DND-41 (cell line): ENCODE results near the gene SLC24A3.

Source experiments
- ATAC-seq: fragments of 200-7000 bp; cut with Tn5 transposase; 3 replicates; pipeline ENCODE4 v1.9.1; 2021; ENCODE audit warnings: low read depth; ENCODE audit not compliant: insufficient read depth
- DNase-seq: peaks from one replicate; pipeline ENCODE4 v3.0.0-alpha.2; 2020
- H2AFZ ChIP-seq: 2 replicates; pipeline ENCODE4 v1.6.0; 2012; ENCODE audit warnings: low read depth, low read length
- H3K27ac ChIP-seq: 2 replicates; pipeline ENCODE4 v1.5.1; 2012; ENCODE audit warnings: low read length, inconsistent platforms
- H3K27me3 ChIP-seq: fragments of 200-600 bp; sonication (generic); 2 replicates; pipeline ENCODE4 v1.6.0; 2012; ENCODE audit warnings: low read length, mild to moderate bottlenecking, inconsistent platforms; ENCODE audit not compliant: insufficient read depth, poor library complexity
- H3K36me3 ChIP-seq: 2 replicates; pipeline ENCODE4 v1.5.1; 2012; ENCODE audit warnings: low read length, inconsistent platforms; ENCODE audit not compliant: insufficient read depth
- H3K4me1 ChIP-seq: 2 replicates; pipeline ENCODE4 v1.5.1; 2012; ENCODE audit warnings: mild to moderate bottlenecking, low read length; ENCODE audit not compliant: insufficient read depth
- H3K4me2 ChIP-seq: 2 replicates; pipeline ENCODE4 v1.6.0; 2012; ENCODE audit warnings: mild to moderate bottlenecking, moderate library complexity, low read length, inconsistent platforms; ENCODE audit not compliant: insufficient read depth
- H3K4me3 ChIP-seq, 2 experiments: fragments of 200-600 bp in 1 of 2; shearing (Covaris generic) in 1 of 2; 2 replicates each; pipeline ENCODE4 v1.5.1; 2012 to 2016; ENCODE audit warnings: inconsistent platforms in 2 of 2, low read length in 2 of 2, mild to moderate bottlenecking in 2 of 2, low read depth in 1 of 2, moderate library complexity in 1 of 2
- H3K79me2 ChIP-seq: 2 replicates; pipeline ENCODE4 v1.6.0; 2012; ENCODE audit warnings: low read length, inconsistent platforms; ENCODE audit not compliant: insufficient read depth
- H3K9ac ChIP-seq: 2 replicates; pipeline ENCODE4 v1.6.0; 2012; ENCODE audit warnings: low read depth, mild to moderate bottlenecking, inconsistent platforms, low read length, moderate library complexity
- H3K9me3 ChIP-seq: 2 replicates; pipeline ENCODE4 v1.5.1; 2012; ENCODE audit warnings: low read length, moderate library complexity, mild to moderate bottlenecking, inconsistent platforms; ENCODE audit not compliant: insufficient read depth, severe bottlenecking
- H4K20me1 ChIP-seq: 2 replicates; pipeline ENCODE4 v1.6.0; 2012; ENCODE audit warnings: low read length; ENCODE audit not compliant: insufficient read depth
- EZH2 ChIP-seq: IDR thresholded peaks from 3 replicates; pipeline ENCODE4 v1.6.1; 2012; ENCODE audit warnings: borderline replicate concordance, low read depth, mild to moderate bottlenecking, moderate library complexity, low read length, inconsistent platforms; ENCODE audit not compliant: severe bottlenecking
- TF ChIP-seq, protein P1 (sequence below): IDR thresholded peaks from 2 replicates; pipeline ENCODE4 v1.5.1; 2012; ENCODE audit warnings: borderline replicate concordance, low read length, moderate library complexity, mild to moderate bottlenecking; ENCODE audit not compliant: poor library complexity, severe bottlenecking; ENCODE audit errors: extremely low read depth

The SLC24A3 gene

DNA sequence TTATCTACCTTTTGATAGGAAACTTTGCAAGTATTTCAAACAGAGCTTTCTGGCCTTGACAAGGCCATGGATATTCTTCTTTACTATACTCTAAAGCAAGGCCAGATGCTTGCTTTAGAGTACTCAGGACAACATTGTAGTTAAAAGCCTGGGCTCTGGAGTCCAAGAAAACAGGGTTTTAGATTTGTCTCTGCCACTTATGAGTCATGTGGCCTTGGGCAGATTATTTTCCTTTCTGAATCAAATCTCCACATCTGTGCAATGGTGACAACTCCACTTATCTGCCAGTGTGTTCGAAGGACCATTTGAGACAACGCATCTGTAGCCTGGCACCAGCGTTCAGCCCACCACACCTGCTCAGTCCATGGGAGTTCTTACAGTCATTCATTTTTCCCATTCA, 279.7 kb downstream of the SLC24A3 start:
- Histone ChIP-seq H3K4me3 (no peak overlapping the region), H3K4me1 (no peaks in the 10 kb centered on the region), H3K27me3 (peaks cover 3% of the 10 kb centered on the region), H3K9me3 (peaks cover 2% of the 10 kb centered on the region), H3K79me2 (no peaks in the 10 kb centered on the region), H3K27ac (no peak overlapping the region), H2AFZ (no peak overlapping the region), H4K20me1 (no peaks in the 10 kb centered on the region), H3K4me2 (no peak overlapping the region), H3K36me3 (no peaks in the 10 kb centered on the region), H3K9ac (no peak overlapping the region)
- TF ChIP-seq, protein P1, sequence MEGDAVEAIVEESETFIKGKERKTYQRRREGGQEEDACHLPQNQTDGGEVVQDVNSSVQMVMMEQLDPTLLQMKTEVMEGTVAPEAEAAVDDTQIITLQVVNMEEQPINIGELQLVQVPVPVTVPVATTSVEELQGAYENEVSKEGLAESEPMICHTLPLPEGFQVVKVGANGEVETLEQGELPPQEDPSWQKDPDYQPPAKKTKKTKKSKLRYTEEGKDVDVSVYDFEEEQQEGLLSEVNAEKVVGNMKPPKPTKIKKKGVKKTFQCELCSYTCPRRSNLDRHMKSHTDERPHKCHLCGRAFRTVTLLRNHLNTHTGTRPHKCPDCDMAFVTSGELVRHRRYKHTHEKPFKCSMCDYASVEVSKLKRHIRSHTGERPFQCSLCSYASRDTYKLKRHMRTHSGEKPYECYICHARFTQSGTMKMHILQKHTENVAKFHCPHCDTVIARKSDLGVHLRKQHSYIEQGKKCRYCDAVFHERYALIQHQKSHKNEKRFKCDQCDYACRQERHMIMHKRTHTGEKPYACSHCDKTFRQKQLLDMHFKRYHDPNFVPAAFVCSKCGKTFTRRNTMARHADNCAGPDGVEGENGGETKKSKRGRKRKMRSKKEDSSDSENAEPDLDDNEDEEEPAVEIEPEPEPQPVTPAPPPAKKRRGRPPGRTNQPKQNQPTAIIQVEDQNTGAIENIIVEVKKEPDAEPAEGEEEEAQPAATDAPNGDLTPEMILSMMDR, result no peak
- no peak for TF ChIP-seq EZH2
- no peak for ATAC-seq
- no peak for DNase-seq

DNA sequence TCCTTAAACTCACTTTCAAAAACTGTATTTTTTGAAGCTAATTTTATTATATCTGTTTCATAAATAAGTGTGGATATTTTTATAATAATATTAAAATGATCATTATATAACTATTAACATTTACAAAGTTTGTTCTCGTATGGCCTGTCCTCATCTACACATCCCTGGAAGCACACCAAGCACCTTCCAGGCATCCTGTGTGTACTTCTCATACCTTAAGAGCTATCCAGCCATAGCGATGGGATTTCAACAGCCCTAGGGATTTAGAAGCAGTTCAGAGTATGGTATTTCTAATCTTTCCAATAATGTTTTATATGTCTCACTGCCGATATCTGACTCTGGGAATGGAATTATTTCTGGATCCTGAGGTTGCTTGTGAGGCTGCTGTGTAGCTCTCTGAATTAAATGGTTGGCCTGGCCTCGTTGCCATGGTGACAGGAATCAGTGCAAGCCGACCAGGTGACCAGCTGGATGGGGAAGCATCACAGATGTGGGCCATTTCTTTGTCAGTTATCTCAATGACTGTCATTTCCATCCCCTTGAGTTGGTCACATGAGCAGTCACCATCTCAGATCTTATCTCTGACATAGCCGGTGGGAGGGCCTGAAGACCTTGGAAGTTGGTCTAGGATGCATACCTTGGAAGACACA, 280.4 kb downstream of the SLC24A3 start:
- H3K27ac ChIP-seq, result no peak overlapping the region
- DNase-seq (no peak), ATAC-seq (no peak)
- H3K79me2 ChIP-seq, result no peaks in the 10 kb centered on the region
- peaks cover 3% of the 10 kb centered on the region for H3K27me3 ChIP-seq
- no peak overlapping the region for H2AFZ ChIP-seq
- H3K9ac ChIP-seq, result no peak overlapping the region
- H3K4me2 ChIP-seq, result no peak overlapping the region
- no peak overlapping the region for H3K4me3 ChIP-seq
- peaks cover 2% of the 10 kb centered on the region for H3K9me3 ChIP-seq
- no peaks in the 10 kb centered on the region for H3K4me1 ChIP-seq
- TF ChIP-seq, protein P1, result no peak
- TF ChIP-seq EZH2, result no peak
- H3K36me3 ChIP-seq, result no peaks in the 10 kb centered on the region
- H4K20me1 ChIP-seq, result no peaks in the 10 kb centered on the region

DNA sequence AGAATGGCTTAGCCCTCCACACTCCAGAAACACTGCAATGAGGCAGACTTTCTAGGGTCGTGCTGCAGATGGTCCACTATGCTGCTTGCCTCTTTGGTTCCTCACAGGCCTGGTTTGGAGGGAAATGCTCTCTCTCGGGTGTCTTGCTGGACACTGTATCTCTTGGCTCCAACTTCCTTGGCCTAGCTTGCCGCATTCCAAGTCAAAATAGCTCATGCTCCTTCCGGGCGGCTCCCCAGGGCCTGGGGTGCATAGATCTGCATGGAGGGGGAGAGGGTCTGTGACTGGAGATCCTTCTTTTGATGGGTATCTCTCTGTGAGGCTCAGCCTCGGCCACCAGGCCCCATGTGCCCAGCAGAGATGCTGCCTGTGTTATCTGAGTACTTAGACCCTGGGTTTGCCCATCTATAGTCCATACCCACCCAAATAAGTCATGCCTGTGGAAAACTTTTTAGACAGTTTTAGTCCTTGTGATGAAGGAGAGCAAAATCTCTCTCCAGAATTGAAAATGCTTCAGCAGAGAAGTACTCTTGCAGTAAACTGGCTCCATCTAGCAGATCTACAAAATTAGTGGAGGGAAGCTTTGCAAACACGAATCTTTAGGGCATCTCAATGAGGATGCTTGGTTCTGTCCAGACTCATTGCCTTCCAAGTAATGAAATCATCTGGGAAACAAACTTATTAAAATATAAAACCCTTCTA, 281.5 kb downstream of the SLC24A3 start:
- no peak overlapping the region for H3K27ac ChIP-seq
- no peak for ATAC-seq
- peaks cover 2% of the 10 kb centered on the region for H3K9me3 ChIP-seq
- H3K4me2 ChIP-seq, result no peak overlapping the region
- TF ChIP-seq, protein P1, result no peak
- no peak for TF ChIP-seq EZH2
- no peaks in the 10 kb centered on the region for H3K79me2 ChIP-seq
- H3K4me3 ChIP-seq, result no peak overlapping the region
- no peak overlapping the region for H2AFZ ChIP-seq
- peaks cover 3% of the 10 kb centered on the region for H3K27me3 ChIP-seq
- H3K9ac ChIP-seq, result no peak overlapping the region
- no peaks in the 10 kb centered on the region for H3K4me1 ChIP-seq
- DNase-seq, result no peak
- H4K20me1 ChIP-seq, result no peaks in the 10 kb centered on the region
- H3K36me3 ChIP-seq, result no peaks in the 10 kb centered on the region
